HepG2 (cell line): ENCODE data around the gene MPI. TPM values are rescaled to one million over a fixed set of nuclear protein-coding genes. Genes with fewer than 3 reads are reported as not detected.

ENCODE experiments used
- ADNP ChIP-seq: sonication (generic); formaldehyde crosslinking; IDR thresholded peaks from 2 replicates; pipeline ENCODE4 v1.4.0; 2020; ENCODE audit warnings: missing genetic modification reagents
- ATF7-NPFF ChIP-seq: sonication (generic); formaldehyde crosslinking; IDR thresholded peaks from 2 replicates; pipeline ENCODE4 v1.8.1; 2023; ENCODE audit warnings: mild to moderate bottlenecking, low read depth, missing genetic modification reagents, moderate library complexity
- CCAR2 ChIP-seq: fragments of 200-400 bp; formaldehyde crosslinking; optimal IDR thresholded peaks from 2 replicates; pipeline ENCODE3; 2018; ENCODE audit warnings: low read depth, mild to moderate bottlenecking, low read length, moderate library complexity
- FOXA1 ChIP-seq, 2 experiments: fragments of 450-650 bp in 1 of 2; sonication (generic) in 1 of 2; formaldehyde crosslinking in 1 of 2; IDR thresholded peaks; 2 replicates each; pipeline versions ENCODE4 v1.4.0 to v1.6.1; 2016 to 2020; ENCODE audit warnings: missing genetic modification reagents in 1 of 2
- JDP2 ChIP-seq: sonication (generic); formaldehyde crosslinking; IDR thresholded peaks from 2 replicates; pipeline ENCODE4 v1.8.1; 2022; ENCODE audit warnings: missing genetic modification reagents, borderline replicate concordance
- MAFF ChIP-seq: IDR thresholded peaks from 2 replicates; pipeline ENCODE4 v1.6.1; 2011; ENCODE audit warnings: low read depth, low read length, improper control_type of control experiment
- RFX5 ChIP-seq: IDR thresholded peaks from 2 replicates; pipeline ENCODE4 v1.6.1; 2011; ENCODE audit warnings: low read depth, low read length, improper control_type of control experiment
- THYN1 ChIP-seq: sonication (generic); formaldehyde crosslinking; IDR thresholded peaks from 2 replicates; pipeline ENCODE4 v1.8.1; 2023; ENCODE audit warnings: low read depth, mild to moderate bottlenecking, moderate library complexity, missing genetic modification reagents, borderline replicate concordance
- ZMYM4 ChIP-seq: sonication (generic); formaldehyde crosslinking; IDR thresholded peaks from 2 replicates; pipeline ENCODE4 v1.8.1; 2023; ENCODE audit warnings: mild to moderate bottlenecking, missing genetic modification reagents
- ZNF225 ChIP-seq: sonication (generic); formaldehyde crosslinking; IDR thresholded peaks from 2 replicates; pipeline ENCODE4 v1.4.0; 2020; ENCODE audit warnings: mild to moderate bottlenecking, missing genetic modification reagents
- ZNF232 ChIP-seq: sonication (generic); formaldehyde crosslinking; IDR thresholded peaks from 2 replicates; pipeline ENCODE4 v1.4.0; 2020; ENCODE audit warnings: missing genetic modification reagents, borderline replicate concordance
- ZNF432 ChIP-seq: sonication (generic); formaldehyde crosslinking; IDR thresholded peaks from 2 replicates; pipeline ENCODE4 v1.5.0; 2020; ENCODE audit warnings: missing genetic modification reagents, mild to moderate bottlenecking, borderline replicate concordance
- ZNF816 ChIP-seq: sonication (generic); formaldehyde crosslinking; IDR thresholded peaks from 2 replicates; pipeline ENCODE4 v1.8.0; 2022; ENCODE audit warnings: missing genetic modification reagents, mild to moderate bottlenecking, borderline replicate concordance
- polyA plus RNA-seq, 8 experiments: library from polyadenylated mRNA; depleted of rRNA in 3 of 8; stranded (reverse) in 7 of 8; unstranded in 1 of 8; fragments of >200 nt; fragmentation: Illumina TruSeq in 4 of 8; extraction: Trizol in 4 of 8; gene quantifications; 2 replicates each; pipeline versions ENCODE4 v1.2.1 to v1.2.3, GENCODE V29; 2011 to 2016; ENCODE audit warnings: low read depth in 4 of 8, missing spikeins in 1 of 8, mixed read lengths in 1 of 8; ENCODE audit not compliant: insufficient read depth in 1 of 8
- total RNA-seq, 5 experiments: library from RNA; depleted of rRNA; stranded (reverse); fragments of >200 nt; fragmentation: Illumina TruSeq; extraction: Trizol; gene quantifications; 2 replicates each; pipeline ENCODE4 v1.2.3, GENCODE V29; 2016; ENCODE audit warnings: low read depth in 1 of 5
- TF ChIP-seq, protein P1 (sequence below): sonication (generic); formaldehyde crosslinking; IDR thresholded peaks from 2 replicates; pipeline ENCODE4 v1.4.0; 2020; ENCODE audit warnings: mild to moderate bottlenecking, missing genetic modification reagents
- TF ChIP-seq, protein P2 (sequence below): sonication (generic); formaldehyde crosslinking; conservative IDR thresholded peaks from 2 replicates; pipeline ENCODE4 v1.4.0; 2020; ENCODE audit warnings: missing genetic modification reagents
- TF ChIP-seq, protein P3 (sequence below): sonication (generic); formaldehyde crosslinking; IDR thresholded peaks from 2 replicates; pipeline ENCODE4 v1.4.0; 2020; ENCODE audit warnings: missing genetic modification reagents, borderline replicate concordance
- TF ChIP-seq, protein P4 (sequence below): sonication (generic); formaldehyde crosslinking; IDR thresholded peaks from 2 replicates; pipeline ENCODE4 v1.5.0; 2020; ENCODE audit warnings: mild to moderate bottlenecking, low read depth, missing genetic modification reagents, borderline replicate concordance
- TF ChIP-seq, protein P5 (sequence below): sonication (generic); formaldehyde crosslinking; IDR thresholded peaks from 2 replicates; pipeline ENCODE4 v1.4.0; 2020; ENCODE audit warnings: mild to moderate bottlenecking, missing genetic modification reagents, borderline replicate concordance

MPI gene
- total and polyA plus RNA-seq, 2 of the 13 experiments (the other 11 are each of a cell fraction or from before 2014, with no cell fraction given): 36.9 to 63.5 TPM

DNA sequence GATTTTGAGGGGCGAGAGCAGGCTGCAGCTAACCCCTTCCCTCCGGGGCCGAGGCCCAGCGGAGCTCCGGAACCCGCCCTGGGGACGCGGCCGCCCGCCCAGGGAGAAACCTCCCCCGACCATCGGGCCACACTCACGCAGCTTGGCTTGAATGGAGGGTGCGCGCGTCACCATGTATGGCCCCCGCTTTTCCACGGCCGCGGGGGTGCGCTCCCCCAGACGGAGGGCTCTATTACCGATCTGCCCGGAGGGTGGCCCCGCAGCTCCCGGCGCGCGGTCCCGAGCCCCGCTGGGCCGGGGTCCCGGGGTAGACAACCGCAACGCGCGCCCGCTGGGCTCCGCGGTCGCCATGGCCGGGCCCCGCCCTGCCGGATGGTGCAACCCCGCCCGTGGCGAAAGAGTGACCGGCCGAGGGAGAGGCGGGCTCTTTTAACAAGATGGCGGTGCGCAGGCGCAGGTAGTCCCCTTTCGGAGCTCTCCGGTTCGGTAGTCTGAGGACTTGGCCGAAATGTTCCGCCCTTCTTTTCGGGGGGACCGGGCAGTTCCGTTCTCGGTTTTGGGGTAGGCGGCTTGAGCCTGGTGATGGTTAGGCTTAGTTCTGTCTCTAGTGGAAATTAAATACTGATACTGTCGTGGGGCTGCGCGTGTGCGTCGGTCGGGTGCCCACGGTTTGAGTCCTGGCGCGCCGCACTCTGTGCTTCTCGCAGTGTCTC is 16.8 kb downstream of the MPI start, which contains the start of gene FAM219B (continued):
- TF ChIP-seq THYN1 (no peak), ADNP (no peak), RFX5 (no peak), ZNF432 (CRISPR knock-in tag) (no peak), JDP2 (CRISPR knock-in tag) (no peak), ZNF225 (CRISPR knock-in tag) (no peak), ZNF816 (CRISPR knock-in tag) (no peak), ATF7-NPFF (CRISPR knock-in tag) (peak; percentile 78), CCAR2 (no peak), ZNF232 (CRISPR knock-in tag) (0 out of 2 replicates have a peak, but pooled peaks have one; percentile 28), FOXA1 (IDR thresholded peaks at IDR 0.05) (no peak), FOXA1 (CRISPR knock-in tag; IDR thresholded peaks at IDR 0.05) (no peak), ZMYM4 (CRISPR knock-in tag) (peak; percentile 30; the same call in 1 of the 2 replicates), MAFF (no peak)
- TF ChIP-seq, protein P1, sequence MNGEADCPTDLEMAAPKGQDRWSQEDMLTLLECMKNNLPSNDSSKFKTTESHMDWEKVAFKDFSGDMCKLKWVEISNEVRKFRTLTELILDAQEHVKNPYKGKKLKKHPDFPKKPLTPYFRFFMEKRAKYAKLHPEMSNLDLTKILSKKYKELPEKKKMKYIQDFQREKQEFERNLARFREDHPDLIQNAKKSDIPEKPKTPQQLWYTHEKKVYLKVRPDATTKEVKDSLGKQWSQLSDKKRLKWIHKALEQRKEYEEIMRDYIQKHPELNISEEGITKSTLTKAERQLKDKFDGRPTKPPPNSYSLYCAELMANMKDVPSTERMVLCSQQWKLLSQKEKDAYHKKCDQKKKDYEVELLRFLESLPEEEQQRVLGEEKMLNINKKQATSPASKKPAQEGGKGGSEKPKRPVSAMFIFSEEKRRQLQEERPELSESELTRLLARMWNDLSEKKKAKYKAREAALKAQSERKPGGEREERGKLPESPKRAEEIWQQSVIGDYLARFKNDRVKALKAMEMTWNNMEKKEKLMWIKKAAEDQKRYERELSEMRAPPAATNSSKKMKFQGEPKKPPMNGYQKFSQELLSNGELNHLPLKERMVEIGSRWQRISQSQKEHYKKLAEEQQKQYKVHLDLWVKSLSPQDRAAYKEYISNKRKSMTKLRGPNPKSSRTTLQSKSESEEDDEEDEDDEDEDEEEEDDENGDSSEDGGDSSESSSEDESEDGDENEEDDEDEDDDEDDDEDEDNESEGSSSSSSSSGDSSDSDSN (CRISPR knock-in tag): peak; percentile 89
- TF ChIP-seq, protein P2, sequence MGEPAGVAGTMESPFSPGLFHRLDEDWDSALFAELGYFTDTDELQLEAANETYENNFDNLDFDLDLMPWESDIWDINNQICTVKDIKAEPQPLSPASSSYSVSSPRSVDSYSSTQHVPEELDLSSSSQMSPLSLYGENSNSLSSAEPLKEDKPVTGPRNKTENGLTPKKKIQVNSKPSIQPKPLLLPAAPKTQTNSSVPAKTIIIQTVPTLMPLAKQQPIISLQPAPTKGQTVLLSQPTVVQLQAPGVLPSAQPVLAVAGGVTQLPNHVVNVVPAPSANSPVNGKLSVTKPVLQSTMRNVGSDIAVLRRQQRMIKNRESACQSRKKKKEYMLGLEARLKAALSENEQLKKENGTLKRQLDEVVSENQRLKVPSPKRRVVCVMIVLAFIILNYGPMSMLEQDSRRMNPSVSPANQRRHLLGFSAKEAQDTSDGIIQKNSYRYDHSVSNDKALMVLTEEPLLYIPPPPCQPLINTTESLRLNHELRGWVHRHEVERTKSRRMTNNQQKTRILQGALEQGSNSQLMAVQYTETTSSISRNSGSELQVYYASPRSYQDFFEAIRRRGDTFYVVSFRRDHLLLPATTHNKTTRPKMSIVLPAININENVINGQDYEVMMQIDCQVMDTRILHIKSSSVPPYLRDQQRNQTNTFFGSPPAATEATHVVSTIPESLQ (CRISPR knock-in tag): no peak
- TF ChIP-seq, protein P3, sequence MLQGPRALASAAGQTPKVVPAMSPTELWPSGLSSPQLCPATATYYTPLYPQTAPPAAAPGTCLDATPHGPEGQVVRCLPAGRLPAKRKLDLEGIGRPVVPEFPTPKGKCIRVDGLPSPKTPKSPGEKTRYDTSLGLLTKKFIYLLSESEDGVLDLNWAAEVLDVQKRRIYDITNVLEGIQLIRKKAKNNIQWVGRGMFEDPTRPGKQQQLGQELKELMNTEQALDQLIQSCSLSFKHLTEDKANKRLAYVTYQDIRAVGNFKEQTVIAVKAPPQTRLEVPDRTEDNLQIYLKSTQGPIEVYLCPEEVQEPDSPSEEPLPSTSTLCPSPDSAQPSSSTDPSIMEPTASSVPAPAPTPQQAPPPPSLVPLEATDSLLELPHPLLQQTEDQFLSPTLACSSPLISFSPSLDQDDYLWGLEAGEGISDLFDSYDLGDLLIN (CRISPR knock-in tag): no peak
- TF ChIP-seq, protein P4, sequence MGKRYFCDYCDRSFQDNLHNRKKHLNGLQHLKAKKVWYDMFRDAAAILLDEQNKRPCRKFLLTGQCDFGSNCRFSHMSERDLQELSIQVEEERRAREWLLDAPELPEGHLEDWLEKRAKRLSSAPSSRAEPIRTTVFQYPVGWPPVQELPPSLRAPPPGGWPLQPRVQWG: no peak
- TF ChIP-seq, protein P5, sequence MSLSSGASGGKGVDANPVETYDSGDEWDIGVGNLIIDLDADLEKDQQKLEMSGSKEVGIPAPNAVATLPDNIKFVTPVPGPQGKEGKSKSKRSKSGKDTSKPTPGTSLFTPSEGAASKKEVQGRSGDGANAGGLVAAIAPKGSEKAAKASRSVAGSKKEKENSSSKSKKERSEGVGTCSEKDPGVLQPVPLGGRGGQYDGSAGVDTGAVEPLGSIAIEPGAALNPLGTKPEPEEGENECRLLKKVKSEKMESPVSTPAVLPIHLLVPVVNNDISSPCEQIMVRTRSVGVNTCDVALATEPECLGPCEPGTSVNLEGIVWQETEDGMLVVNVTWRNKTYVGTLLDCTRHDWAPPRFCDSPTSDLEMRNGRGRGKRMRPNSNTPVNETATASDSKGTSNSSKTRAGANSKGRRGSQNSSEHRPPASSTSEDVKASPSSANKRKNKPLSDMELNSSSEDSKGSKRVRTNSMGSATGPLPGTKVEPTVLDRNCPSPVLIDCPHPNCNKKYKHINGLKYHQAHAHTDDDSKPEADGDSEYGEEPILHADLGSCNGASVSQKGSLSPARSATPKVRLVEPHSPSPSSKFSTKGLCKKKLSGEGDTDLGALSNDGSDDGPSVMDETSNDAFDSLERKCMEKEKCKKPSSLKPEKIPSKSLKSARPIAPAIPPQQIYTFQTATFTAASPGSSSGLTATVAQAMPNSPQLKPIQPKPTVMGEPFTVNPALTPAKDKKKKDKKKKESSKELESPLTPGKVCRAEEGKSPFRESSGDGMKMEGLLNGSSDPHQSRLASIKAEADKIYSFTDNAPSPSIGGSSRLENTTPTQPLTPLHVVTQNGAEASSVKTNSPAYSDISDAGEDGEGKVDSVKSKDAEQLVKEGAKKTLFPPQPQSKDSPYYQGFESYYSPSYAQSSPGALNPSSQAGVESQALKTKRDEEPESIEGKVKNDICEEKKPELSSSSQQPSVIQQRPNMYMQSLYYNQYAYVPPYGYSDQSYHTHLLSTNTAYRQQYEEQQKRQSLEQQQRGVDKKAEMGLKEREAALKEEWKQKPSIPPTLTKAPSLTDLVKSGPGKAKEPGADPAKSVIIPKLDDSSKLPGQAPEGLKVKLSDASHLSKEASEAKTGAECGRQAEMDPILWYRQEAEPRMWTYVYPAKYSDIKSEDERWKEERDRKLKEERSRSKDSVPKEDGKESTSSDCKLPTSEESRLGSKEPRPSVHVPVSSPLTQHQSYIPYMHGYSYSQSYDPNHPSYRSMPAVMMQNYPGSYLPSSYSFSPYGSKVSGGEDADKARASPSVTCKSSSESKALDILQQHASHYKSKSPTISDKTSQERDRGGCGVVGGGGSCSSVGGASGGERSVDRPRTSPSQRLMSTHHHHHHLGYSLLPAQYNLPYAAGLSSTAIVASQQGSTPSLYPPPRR: no peak
